ENCODE data around the gene LETMD1. TPM values are rescaled to one million over a fixed set of nuclear protein-coding genes. Genes with fewer than 3 reads are reported as not detected.
A peak's percentile ranks its signal among the peaks of the same experiment; 100 is the strongest.

The LETMD1 gene, protein sequence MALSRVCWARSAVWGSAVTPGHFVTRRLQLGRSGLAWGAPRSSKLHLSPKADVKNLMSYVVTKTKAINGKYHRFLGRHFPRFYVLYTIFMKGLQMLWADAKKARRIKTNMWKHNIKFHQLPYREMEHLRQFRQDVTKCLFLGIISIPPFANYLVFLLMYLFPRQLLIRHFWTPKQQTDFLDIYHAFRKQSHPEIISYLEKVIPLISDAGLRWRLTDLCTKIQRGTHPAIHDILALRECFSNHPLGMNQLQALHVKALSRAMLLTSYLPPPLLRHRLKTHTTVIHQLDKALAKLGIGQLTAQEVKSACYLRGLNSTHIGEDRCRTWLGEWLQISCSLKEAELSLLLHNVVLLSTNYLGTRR
- 44.9 and 45.6 TPM in 2 replicates for total RNA-seq
- long read RNA-seq, transcript LETMD1-221 (5 exons, 1,480 nt), result minor isoform, 39 of 281 reads
- long read RNA-seq, transcript LETMD1-220 (4 exons, 563 nt), result minor isoform, 15 of 281 reads
- long read RNA-seq, transcript LETMD1-201 (9 exons, 2,112 nt), result major isoform, 69 of 281 reads
- long read RNA-seq, transcript LETMD1-206 (6 exons, 1,665 nt), result minor isoform, 25 of 281 reads
- long read RNA-seq, partial matches to known transcripts, result 5 of 281 reads
- long read RNA-seq, other reads (novel, unspliced or antisense), result 106 of 281 reads

- TF ChIP-seq, protein P1, sequence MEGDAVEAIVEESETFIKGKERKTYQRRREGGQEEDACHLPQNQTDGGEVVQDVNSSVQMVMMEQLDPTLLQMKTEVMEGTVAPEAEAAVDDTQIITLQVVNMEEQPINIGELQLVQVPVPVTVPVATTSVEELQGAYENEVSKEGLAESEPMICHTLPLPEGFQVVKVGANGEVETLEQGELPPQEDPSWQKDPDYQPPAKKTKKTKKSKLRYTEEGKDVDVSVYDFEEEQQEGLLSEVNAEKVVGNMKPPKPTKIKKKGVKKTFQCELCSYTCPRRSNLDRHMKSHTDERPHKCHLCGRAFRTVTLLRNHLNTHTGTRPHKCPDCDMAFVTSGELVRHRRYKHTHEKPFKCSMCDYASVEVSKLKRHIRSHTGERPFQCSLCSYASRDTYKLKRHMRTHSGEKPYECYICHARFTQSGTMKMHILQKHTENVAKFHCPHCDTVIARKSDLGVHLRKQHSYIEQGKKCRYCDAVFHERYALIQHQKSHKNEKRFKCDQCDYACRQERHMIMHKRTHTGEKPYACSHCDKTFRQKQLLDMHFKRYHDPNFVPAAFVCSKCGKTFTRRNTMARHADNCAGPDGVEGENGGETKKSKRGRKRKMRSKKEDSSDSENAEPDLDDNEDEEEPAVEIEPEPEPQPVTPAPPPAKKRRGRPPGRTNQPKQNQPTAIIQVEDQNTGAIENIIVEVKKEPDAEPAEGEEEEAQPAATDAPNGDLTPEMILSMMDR (IDR thresholded peaks at IDR 0.05), result peak; percentile 97
These were observed at the start of gene LETMD1 for GRCh38 chr12:51047655-51048540. LETMD1 (plus strand) TSS chr12:51048327; CDS start chr12:51048357, 30 bp downstream.

DNA sequence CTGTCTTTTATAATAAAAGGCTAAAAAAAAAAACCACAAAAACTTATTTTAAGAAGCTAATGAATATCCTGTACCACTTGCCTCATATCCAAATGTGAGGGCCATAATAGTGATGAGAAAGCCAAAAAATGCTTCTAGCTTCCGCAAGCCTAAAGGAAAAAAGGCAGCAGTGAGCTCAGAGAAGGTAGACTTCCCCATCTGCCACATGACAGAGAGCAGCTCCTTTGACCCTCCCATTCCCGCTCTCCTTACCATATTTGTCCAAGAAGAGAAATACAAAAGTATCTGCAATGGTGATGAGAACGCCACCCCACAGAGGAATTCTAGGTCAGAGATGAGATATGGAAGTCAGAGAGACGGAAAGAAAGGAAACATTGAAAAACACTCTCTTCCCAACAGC is 49.0 kb upstream of the LETMD1 start:
- no peak for DNase-seq (ENCODE audit: extremely low spot score, unreplicated experiment)
- TF ChIP-seq, protein P1 (IDR thresholded peaks at IDR 0.05), result no peak
- Mint-ChIP-seq H3K9me3 (ENCODE audit: unreplicated experiment) (no peaks in the 10 kb centered on the region), H3K4me3 (ENCODE audit: unreplicated experiment) (no peak overlapping the region), H3K4me1 (ENCODE audit: unreplicated experiment) (peaks cover 3% of the 10 kb centered on the region), H3K36me3 (ENCODE audit: unreplicated experiment) (peaks cover 35% of the 10 kb centered on the region), H3K27me3 (ENCODE audit: unreplicated experiment) (no peaks in the 10 kb centered on the region), H3K27ac (ENCODE audit: unreplicated experiment) (no peak overlapping the region)

More at GRCh38 chr12:51047655-51048540, at the start of gene LETMD1:
- Mint-ChIP-seq H3K36me3 (ENCODE audit: unreplicated experiment) (peaks cover 4% of the 10 kb centered on the region), H3K4me1 (ENCODE audit: unreplicated experiment) (peaks cover 30% of the 10 kb centered on the region), H3K9me3 (ENCODE audit: unreplicated experiment) (no peaks in the 10 kb centered on the region), H3K27me3 (ENCODE audit: unreplicated experiment) (no peaks in the 10 kb centered on the region), H3K4me3 (ENCODE audit: unreplicated experiment) (peak within 1 kb of the TSS; percentile 87), H3K27ac (ENCODE audit: unreplicated experiment) (peak within 1 kb of the TSS; percentile 86)
- DNase-seq (ENCODE audit: extremely low spot score, unreplicated experiment), result peak; percentile 96

DNA sequence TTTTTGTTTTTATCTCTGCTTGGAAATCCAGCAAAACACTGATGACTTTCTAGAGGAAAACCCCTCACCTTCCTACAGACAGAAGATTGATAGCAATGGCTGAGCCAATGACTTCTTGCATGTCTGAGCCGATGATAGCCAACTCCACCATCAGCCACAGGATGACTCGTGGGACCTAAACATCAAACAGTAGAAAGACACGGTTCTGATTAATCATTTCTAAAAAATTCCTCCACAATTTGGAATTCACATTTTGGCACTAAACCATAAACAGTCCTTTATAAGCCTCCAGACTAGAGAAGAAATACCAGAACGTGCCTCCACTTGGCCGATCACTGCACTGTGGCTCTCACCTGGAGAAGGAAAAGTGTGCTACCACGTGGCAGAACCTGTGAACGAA is 47.9 kb upstream of the LETMD1 start:
- Mint-ChIP-seq H3K4me3 (ENCODE audit: unreplicated experiment) (no peak overlapping the region), H3K27me3 (ENCODE audit: unreplicated experiment) (no peaks in the 10 kb centered on the region), H3K4me1 (ENCODE audit: unreplicated experiment) (peaks cover 4% of the 10 kb centered on the region), H3K9me3 (ENCODE audit: unreplicated experiment) (no peaks in the 10 kb centered on the region), H3K36me3 (ENCODE audit: unreplicated experiment) (peaks cover 28% of the 10 kb centered on the region), H3K27ac (ENCODE audit: unreplicated experiment) (no peak overlapping the region)
- TF ChIP-seq, protein P1 (IDR thresholded peaks at IDR 0.05), result no peak
- DNase-seq (ENCODE audit: extremely low spot score, unreplicated experiment), result no peak

DNA sequence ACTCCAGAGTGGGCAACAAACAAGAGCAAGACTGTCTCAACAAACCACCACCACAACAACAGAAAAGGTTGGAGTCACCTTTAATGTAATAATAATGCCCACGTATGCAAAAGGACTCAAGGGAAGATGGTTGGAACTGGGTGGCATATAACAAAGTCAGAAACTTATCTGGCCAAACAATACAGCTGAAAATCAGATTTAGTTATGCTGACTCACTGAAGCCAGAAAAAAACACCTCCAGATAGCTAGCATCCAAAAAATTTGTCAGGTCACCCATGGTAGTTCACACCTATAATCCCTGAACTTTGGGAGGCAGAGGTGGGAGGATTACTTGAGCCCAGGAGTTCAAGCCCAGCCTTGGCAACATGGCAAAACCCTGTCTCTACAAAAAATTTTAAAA is 46.3 kb upstream of the LETMD1 start:
- Mint-ChIP-seq H3K27ac (ENCODE audit: unreplicated experiment) (no peak overlapping the region), H3K27me3 (ENCODE audit: unreplicated experiment) (no peaks in the 10 kb centered on the region), H3K4me3 (ENCODE audit: unreplicated experiment) (no peak overlapping the region), H3K4me1 (ENCODE audit: unreplicated experiment) (peaks cover 4% of the 10 kb centered on the region), H3K36me3 (ENCODE audit: unreplicated experiment) (peaks cover 27% of the 10 kb centered on the region), H3K9me3 (ENCODE audit: unreplicated experiment) (no peaks in the 10 kb centered on the region)
- TF ChIP-seq, protein P1 (IDR thresholded peaks at IDR 0.05), result no peak
- no peak for DNase-seq (ENCODE audit: extremely low spot score, unreplicated experiment)

Data from osteocyte (in vitro differentiated cells).